GM19193 (cell line): ENCODE results near the gene ZMYM3.
A peak's percentile ranks its signal among the peaks of the same experiment; 100 is the strongest.

Experiments
- POLR2A ChIP-seq: IDR thresholded peaks from 4 replicates; pipeline ENCODE4 v1.6.1; 2011; ENCODE audit not compliant: insufficient read depth, insufficient read length; ENCODE audit errors: extremely low read depth

Gene ZMYM3

DNA sequence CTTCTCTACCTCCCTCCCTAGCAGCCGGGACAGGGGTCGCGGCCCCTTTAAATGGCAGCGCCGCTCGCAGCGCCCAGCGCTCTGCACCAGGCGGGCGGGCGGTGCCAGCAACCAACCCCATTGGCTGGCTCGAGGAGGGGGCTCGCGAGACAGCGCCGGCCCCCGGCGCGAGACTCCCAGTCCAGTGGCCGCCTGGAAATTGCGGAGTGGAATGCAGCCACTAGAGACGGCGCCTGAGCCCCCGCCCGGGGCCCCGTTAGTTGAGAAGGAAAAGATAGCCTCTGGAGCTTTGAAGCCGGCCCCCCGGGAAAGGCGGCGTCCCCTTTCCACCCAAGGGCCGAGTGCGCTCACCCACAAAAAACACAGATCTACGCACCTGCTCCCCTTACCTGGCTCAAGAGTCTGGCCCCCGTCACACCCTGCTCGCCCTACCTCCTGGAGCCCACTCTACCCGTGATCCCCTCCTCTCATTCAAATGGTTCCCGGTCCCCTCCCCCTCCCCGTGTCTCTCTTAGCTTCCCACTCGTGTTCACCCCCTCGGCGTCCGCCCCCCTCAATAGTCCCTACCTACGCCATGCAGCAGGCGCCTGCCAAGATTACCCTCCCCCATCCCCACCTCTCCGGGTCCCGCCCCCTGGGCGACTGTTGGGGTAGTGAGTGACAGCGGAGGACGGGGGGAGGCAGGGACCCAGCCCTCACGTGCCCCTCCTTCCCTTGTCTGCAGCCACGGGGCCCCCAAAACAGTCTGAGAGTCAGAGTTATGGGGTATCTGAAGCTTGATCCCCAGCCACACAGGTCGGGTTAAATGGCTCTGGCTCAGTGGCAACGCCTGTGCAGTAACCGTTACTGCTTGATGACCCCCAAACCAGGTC, at the start of gene ZMYM3:
Gene ZMYM3 (minus strand): TSS at position 49 of the 872 bp plus-strand sequence. CDS start 885 bp downstream, outside the sequence.
- peak; percentile 32 for TF ChIP-seq POLR2A

DNA sequence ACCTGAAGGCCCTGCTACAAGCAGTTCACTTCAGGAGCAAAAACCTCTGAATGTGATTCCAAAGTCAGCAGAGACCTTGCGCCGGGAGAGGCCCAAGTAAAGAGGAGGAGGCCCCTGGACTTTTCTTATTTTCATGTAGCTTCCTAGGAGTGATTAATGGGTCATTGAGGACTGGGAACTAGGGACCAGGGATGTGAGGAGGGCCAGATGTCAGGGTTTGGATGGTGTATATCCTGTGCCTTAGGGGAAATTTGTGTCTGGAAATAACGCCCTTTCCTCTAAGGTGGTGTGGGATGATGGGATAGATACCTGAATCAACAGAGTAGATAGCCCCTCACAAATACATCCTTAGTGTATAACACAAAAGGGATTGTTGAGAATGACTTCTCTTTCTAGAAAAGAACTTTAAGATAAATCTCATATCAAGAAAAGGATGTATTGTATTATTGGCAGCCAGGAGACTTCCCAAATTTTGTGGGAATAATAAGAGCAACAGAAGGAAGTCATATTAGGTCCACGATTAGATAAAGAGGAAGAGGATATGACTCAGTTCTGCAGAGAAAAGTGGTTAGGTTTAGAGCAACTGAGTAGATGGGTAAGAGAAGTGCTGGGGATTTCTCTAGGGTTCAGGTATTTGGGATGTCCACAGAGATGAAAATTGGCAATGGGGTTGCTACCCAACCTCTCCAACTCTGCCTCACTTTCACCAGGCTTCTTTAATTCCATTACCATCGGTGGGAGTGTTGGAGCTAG, 48.7 kb upstream of the ZMYM3 start:
- no peak for TF ChIP-seq POLR2A

DNA sequence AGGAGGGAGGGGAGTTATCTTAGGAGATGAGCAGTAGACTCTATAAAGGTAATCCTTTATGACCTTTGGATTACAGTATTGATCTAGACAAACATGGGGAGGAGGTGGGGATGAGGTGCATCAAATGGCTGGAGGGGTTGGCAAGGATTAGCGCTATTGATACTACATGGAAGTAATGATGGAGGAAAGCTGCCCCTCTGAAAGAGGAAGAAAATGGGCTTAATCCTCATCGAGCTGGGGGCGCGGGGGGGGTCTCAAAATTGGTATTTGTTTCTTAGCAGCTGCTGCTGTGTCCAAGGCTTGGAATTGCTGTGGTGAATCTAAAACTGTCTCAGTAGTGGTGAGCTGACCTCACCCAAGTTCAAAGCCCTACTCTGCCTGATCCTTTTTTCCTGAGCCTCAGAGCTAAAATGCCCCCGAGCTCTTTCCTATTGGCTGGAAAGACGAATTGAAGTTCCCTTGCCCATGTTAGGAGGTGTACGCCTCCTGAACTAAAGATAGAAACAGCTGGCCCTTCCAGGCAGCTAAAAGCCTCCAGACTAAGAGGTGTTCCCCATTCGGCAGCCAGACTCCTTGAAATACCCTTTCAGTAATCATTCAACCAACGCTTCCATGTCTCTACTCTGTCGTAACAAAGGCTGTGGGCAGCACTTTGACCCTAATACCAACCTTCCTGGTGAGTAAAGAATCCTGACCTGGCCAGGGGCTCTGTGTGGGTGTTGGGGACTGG, 47.4 kb upstream of the ZMYM3 start, which contains the start of gene ITGB1BP2:
Gene ITGB1BP2 (plus strand): TSS at position 556 of the 730 bp plus-strand sequence. CDS start 57 bp downstream, at position 613.
- TF ChIP-seq POLR2A = peak; percentile 26

DNA sequence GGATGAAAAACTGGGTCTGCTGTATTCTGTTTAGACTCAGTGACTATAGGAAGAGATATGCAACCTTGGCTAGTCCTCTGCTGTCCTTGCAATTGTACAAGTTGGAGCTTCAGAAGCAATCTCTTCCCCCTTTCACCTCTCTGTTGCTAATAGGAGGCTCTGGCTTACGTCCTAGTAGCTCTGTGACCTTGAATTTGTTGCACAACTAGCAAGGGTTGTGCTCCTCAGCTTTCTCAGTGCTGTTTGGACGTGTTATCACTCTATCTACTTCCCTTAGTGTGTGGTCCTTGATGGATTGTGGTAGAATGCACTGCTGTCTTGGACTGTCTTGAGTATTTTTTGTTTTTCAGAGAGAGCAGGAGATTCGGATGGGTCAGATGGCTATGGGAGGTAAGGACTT, 44.2 kb upstream of the ZMYM3 start:
- no peak for TF ChIP-seq POLR2A

DNA sequence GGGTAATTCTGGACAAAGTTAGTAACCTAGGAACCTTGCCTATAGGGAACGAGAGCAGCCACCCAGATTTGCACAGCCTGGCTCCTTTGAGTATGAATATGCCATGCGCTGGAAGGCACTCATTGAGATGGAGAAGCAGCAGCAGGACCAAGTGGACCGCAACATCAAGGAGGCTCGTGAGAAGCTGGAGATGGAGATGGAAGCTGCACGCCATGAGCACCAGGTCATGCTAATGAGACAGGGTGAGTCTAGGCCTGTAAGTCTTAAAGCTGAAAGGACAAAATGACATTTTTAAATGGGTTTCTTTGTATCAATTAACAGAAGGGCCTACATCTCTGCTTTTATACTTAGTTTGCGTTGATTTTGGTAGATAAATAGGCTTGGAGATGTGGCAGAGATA, 42.9 kb upstream of the ZMYM3 start:
- TF ChIP-seq POLR2A = no peak

DNA sequence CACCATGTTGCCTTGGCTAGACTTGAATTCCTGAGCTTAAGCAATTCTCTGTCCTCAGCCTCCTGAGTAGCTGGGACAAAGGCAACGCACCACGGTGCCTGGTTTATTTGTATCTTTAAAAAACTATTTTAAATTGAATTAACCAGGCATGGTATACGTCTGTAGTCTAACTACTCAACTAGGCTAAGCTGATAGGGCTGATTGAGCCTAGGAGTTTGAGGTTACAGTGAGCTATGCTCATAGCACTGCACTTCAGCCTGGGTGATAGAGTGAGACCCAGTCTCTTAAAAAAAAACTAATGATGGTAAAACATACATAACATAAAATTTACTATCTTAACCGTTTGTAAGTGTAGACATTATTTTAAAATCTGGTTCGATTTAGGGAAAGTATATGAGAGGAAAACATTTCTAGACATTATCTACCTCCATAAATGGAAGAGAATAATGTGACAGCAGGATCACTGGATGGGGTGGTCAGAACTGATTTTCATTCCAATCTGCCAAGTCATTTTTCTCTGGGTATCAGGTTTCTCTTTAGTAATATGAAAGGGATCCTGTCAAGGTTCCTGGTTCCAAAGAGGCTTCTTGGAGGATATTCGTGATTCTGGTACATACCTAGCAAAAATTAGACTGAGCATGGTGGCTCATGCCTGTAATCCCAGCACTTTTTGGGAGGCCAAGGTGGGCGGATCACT, 38.9 kb upstream of the ZMYM3 start:
- no peak for TF ChIP-seq POLR2A

DNA sequence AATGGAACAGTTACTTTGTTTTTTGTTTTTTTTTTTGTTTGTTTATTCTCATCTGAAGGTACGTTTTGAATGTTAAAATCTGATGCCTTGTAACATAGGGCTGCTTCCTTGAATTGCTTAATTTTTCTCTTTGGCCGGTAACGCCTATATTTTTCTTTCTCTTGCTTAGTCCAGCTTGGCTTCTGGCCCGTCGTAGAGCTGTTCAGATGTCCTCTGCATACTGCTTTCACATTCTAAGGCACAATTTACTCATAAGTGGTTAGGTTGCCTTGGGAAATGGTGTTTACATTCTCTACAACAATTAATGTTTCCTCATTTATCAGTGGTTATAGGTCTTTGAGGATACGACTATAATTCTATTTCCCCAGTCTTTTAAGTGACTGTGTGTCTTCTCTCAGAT, 37.4 kb upstream of the ZMYM3 start:
- no peak for TF ChIP-seq POLR2A

DNA sequence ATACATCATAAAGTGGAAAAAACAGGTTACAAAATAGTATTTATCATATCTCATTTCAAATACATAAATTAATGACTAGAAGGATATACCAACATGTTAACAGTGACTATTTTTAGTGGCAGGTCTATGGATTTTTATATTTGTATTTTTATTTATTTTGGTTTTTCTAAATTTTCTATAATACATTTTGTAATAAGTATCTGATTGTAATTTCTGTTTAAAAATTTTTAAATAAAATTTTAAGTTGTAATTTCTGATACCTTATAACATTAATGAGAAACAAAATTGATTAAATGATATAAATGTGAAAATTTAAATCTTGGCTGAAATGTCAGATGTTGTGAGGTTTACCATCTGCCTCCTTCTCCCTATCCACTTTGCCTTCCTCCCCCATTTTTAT, 32.0 kb upstream of the ZMYM3 start:
- no peak for TF ChIP-seq POLR2A

DNA sequence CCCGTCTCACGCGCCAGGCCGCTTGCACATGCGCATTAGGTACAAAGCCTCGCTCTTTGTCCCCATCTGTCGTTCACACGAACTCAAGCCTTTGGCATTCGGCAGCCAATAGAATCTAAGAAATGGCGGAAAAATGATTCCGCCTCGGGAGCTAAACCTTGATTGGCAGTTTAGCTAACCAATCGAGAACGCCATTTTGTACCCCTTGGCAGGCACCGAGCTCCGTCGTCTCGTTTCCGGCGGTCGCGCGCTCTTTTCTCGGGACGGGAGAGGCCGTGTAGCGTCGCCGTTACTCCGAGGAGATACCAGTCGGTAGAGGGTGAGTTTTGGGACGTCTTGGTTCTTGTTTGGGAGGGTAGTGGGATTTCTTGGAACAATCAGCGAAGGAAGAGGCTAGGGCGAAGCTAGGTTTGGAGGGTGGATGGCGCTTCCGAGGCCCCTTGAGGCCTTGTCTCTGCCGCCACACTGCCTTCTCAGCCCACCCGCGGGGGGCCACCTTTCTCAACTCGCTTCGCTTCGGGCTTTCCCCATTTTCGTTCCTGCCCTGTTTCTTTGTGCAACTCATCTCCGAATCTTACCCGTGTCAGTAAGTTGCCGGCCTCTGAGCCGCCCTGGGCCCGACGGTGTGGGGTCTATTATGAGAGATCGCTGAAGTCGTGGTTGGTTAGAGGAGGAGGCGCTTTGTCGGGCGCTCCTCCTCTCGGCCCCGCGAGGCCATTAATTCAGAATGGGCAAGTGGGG, 29.6 kb upstream of the ZMYM3 start, which contains the start of gene NONO:
Gene NONO (plus strand): TSS at position 233 of the 741 bp plus-strand sequence. CDS start 7,003 bp downstream, outside the sequence.
- TF ChIP-seq POLR2A = peak; percentile 82

DNA sequence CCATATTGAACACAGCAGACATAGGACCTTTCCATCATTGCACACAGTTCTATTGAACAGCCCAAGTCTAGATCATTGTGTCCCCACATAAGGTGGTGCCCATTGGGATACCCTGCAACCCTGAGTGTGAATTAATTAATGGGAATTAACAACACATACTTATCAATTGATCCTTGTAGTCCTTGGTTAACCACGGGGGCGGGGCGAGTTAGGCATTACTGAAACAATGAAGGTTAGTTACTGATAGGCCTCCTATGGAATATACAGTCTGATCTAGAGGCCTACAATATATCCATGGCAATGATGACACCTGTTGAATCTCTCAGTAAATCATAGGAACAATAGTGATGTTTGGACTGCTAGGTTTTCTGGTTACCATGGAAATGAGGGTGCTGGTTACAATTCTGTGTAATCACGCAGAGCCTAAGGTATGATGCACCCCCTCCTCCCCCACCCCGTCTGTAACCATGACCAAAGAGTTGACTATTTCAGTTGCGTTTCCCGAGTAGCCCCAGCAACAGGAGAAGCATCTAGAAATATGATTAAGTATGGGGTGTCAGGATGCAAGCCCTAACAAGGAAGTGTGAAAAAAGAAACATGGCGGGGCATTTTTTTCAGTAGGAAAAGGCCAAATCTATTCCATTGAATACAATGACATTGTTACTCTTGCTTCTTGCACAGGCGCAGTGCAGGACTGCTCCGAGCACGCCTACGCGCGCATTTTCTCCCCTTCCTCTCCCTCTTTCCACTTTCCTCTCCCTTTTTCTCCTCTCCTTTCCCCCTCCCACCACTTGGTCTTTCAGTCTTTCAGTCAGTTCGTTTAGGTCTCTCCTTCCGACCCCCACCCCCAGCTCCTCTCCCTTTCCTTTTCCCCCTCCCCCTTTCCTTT, 28.8 kb upstream of the ZMYM3 start:
- TF ChIP-seq POLR2A = no peak

DNA sequence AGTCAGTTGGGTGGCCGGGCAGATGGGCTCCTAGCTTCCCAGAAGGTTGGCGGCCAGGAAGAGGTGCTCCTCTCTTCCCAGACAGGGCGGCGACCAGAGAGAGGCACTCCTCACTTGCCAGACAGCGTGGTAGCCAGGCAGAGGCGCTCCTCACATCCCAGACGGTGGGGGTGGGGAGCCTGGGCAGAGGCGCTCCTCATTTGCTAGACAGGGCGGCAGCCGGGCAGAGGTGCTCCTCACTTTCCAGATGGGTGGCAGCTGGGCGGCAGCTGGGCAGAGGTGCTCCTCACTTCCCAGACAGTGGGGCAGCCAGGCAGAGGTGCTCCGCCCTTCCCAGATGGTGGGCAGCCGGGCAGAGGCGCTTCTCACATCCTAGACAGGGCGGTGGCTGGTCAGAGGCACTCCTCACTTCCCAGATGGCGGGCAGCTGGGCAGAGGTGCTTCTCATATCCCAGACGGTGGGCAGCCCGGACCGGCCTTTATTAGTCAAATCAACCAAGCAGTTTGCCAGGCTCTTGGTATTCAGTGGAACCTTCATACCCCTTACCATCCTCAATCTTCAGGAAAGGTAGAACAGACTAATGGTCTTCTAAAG, 16.0 kb upstream of the ZMYM3 start:
- no peak for TF ChIP-seq POLR2A

DNA sequence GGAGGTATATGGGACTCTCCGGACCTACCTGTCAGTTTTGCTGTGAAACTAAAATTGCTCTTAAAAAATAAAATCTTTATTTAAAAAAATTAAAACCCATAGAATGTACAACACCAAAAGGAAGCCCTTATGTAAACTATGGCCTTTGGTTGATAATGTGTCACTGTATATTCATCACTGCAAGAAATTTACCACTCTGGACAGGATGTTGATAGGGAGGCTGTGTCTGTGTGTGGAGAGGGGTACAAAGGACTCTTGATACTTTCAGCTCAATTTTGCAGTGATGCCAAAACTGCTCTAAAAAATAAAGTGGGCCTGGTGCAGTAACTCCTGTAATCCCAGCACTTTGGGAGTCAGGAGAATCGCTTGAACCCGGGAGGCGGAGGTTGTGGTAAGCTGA, 2.9 kb upstream of the ZMYM3 start:
- TF ChIP-seq POLR2A = no peak
